Colonic mucosa (tissue), 4 donors: Measurements from ENCODE around the gene ANKRD53. TPM values are rescaled to one million over a fixed set of nuclear protein-coding genes. Genes with fewer than 3 reads are reported as not detected.

Experiments
- DNase-seq: peaks from one replicate; pipeline ENCODE4 v3.0.0-alpha.2; 2020
- H3K27ac ChIP-seq: fragments of 200-600 bp; one replicate; pipeline ENCODE4 v1.8.0; 2021
- H3K27me3 ChIP-seq: fragments of 200-600 bp; one replicate; pipeline ENCODE4 v1.8.0; 2021
- H3K36me3 ChIP-seq: fragments of 200-600 bp; one replicate; pipeline ENCODE4 v1.8.0; 2021
- H3K4me1 ChIP-seq: fragments of 200-600 bp; one replicate; pipeline ENCODE4 v1.8.0; 2021; ENCODE audit warnings: mild to moderate bottlenecking
- H3K4me3 ChIP-seq: fragments of 200-600 bp; one replicate; pipeline ENCODE4 v1.8.0; 2021
- H3K9ac ChIP-seq, 2 donors: one replicate each; pipeline ENCODE4 v1.7.0; 2013; ENCODE audit warnings: control low read depth in 2 of 2, low read depth in 2 of 2, low read length in 2 of 2
- H3K9me3 ChIP-seq: fragments of 200-600 bp; one replicate; pipeline ENCODE4 v1.8.0; 2021
- intact Hi-C: fragments of 100-400 bp; cut with DNase I; formaldehyde crosslinking; loops from one replicate; pipeline ENCODE4 v1.14.1; 2022
- total RNA-seq, 2 donors: library from RNA; stranded (reverse); fragmentation: NEBNext Ultra II Directional in 1 of 2; extraction: Animal tissue kit (Norgen Biotek cat#: 25700) in 1 of 2; gene quantifications; one replicate each; pipeline ENCODE4 v1.2.1, GENCODE V29; 2021
- TF ChIP-seq, protein P1 (sequence below): fragments of 200-600 bp; IDR thresholded peaks from one replicate; pipeline ENCODE4 v1.8.0; 2022; ENCODE audit warnings: antibody characterized with exemption, mild to moderate bottlenecking
- donor health status: healthy.
- donor health status: DM: no; HTN: no; CAD: no.
- donor health status: DM: no; HTN: no; CAD: no.

Gene ANKRD53
- total RNA-seq, 2 donors from 2014 or later, result 0.40 TPM; not detected in 1

GRCh38 chr2:70948337-70949003 is 30.0 kb upstream of the ANKRD53 start:
- no peaks in the 10 kb centered on the region for H3K4me1 ChIP-seq
- H3K36me3 ChIP-seq, result no peaks in the 10 kb centered on the region
- DNase-seq, result peak; percentile 85
- intact Hi-C loops, result loop anchor here (2.0 kb wide), 1 partner anchor 86 kb away; no protein-coding TSS in a partner anchor
- TF ChIP-seq, protein P1, sequence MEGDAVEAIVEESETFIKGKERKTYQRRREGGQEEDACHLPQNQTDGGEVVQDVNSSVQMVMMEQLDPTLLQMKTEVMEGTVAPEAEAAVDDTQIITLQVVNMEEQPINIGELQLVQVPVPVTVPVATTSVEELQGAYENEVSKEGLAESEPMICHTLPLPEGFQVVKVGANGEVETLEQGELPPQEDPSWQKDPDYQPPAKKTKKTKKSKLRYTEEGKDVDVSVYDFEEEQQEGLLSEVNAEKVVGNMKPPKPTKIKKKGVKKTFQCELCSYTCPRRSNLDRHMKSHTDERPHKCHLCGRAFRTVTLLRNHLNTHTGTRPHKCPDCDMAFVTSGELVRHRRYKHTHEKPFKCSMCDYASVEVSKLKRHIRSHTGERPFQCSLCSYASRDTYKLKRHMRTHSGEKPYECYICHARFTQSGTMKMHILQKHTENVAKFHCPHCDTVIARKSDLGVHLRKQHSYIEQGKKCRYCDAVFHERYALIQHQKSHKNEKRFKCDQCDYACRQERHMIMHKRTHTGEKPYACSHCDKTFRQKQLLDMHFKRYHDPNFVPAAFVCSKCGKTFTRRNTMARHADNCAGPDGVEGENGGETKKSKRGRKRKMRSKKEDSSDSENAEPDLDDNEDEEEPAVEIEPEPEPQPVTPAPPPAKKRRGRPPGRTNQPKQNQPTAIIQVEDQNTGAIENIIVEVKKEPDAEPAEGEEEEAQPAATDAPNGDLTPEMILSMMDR, result peak; percentile 69
- H3K9ac ChIP-seq, result peak overlapping the region in 1 of 2 donors; percentile 44
- no peaks in the 10 kb centered on the region for H3K27me3 ChIP-seq
- H3K4me3 ChIP-seq, result no peak overlapping the region
- no peaks in the 10 kb centered on the region for H3K9me3 ChIP-seq
- H3K27ac ChIP-seq, result no peak overlapping the region

DNA sequence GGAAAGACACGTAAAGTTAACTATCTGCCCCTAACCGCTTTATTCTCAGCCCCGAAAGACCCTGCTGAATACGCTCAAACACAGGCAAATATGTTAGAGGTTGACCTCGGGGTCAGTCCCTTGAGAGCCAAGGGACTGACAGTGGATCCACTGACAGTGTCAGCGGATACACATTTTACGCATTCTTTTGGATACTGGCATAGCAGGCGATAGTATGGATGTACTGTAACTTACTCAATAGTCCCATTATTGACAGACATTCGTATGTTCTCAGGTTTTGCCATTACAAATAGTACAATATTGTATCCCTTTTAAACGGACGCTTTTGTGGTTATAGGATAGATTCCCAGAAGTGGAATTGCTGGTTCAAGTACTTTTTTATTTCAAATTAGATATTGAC is 29.3 kb upstream of the ANKRD53 start:
- intact Hi-C loops, result loop anchor here (2.0 kb wide), 1 partner anchor 86 kb away; no protein-coding TSS in a partner anchor
- TF ChIP-seq, protein P1, result no peak
- H3K4me3 ChIP-seq, result no peak overlapping the region
- no peaks in the 10 kb centered on the region for H3K9me3 ChIP-seq
- H3K4me1 ChIP-seq, result no peaks in the 10 kb centered on the region
- H3K27me3 ChIP-seq, result no peaks in the 10 kb centered on the region
- no peaks in the 10 kb centered on the region for H3K36me3 ChIP-seq
- DNase-seq, result no peak
- no peak overlapping the region for H3K9ac ChIP-seq
- H3K27ac ChIP-seq, result no peak overlapping the region

- no peaks in the 10 kb centered on the region for H3K27me3 ChIP-seq
- intact Hi-C loops, result no loop called here
- no peak for DNase-seq
Observed at GRCh38 chr2:70954886-70955285, 23.5 kb upstream of the ANKRD53 start.

DNA sequence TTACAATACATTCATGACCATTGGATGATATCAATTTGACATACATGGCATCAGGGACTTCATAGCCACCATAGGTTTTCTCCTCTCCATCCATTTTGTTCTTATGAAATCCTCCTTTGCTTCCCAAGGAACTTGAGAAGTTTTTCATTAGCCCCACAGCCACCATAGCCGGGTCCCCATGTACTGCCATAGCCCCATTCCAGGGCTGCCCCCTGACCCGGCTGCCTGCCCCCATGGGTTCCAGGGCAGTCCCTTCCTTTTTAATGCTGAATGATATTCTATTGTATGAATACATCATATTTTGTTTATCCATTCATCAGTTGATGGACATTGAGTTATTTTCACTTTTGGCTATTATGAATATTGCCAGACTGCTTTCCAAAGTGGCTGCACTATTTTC is 22.3 kb upstream of the ANKRD53 start:
- no peaks in the 10 kb centered on the region for H3K9me3 ChIP-seq
- H3K27ac ChIP-seq, result no peak overlapping the region
- TF ChIP-seq, protein P1, result no peak
- intact Hi-C loops, result no loop called here
- H3K4me1 ChIP-seq, result no peaks in the 10 kb centered on the region
- no peak overlapping the region for H3K4me3 ChIP-seq
- DNase-seq, result no peak
- H3K9ac ChIP-seq, result no peak overlapping the region
- no peaks in the 10 kb centered on the region for H3K36me3 ChIP-seq
- H3K27me3 ChIP-seq, result no peaks in the 10 kb centered on the region

More at GRCh38 chr2:70954886-70955285, 23.5 kb upstream of the ANKRD53 start:
- Histone ChIP-seq H3K9me3 (no peaks in the 10 kb centered on the region), H3K4me1 (no peaks in the 10 kb centered on the region), H3K36me3 (no peaks in the 10 kb centered on the region), H3K9ac (no peak overlapping the region), H3K27ac (no peak overlapping the region), H3K4me3 (no peak overlapping the region)
- TF ChIP-seq, protein P1, result no peak

GRCh38 chr2:70957798-70958197 is 20.6 kb upstream of the ANKRD53 start:
- no peaks in the 10 kb centered on the region for H3K27me3 ChIP-seq

More at GRCh38 chr2:70957798-70958197, 20.6 kb upstream of the ANKRD53 start:
- no peaks in the 10 kb centered on the region for H3K4me1 ChIP-seq
- DNase-seq, result peak; percentile 16
- no peak overlapping the region for H3K4me3 ChIP-seq
- no peak overlapping the region for H3K9ac ChIP-seq
- intact Hi-C loops, result no loop called here
- H3K36me3 ChIP-seq, result no peaks in the 10 kb centered on the region
- TF ChIP-seq, protein P1, result no peak
- H3K9me3 ChIP-seq, result no peaks in the 10 kb centered on the region
- no peak overlapping the region for H3K27ac ChIP-seq
